ENCODE measurements around the gene NRCAM.

GRCh38 chr7:108224387-108224786 lies 231.8 kb downstream of the NRCAM start:
- TF ChIP-seq CTCF (IDR thresholded peaks at IDR 0.05) (no peak), POLR2A (IDR thresholded peaks at IDR 0.05) (no peak)
